ENCODE data around the gene TSPEAR.

The TSPEAR gene

GRCh38 chr21:44720170-44720569 lies 8.8 kb upstream of the TSPEAR start:
- DNase-seq (ENCODE audit: low read depth in 2 of 2) = no peak

DNA sequence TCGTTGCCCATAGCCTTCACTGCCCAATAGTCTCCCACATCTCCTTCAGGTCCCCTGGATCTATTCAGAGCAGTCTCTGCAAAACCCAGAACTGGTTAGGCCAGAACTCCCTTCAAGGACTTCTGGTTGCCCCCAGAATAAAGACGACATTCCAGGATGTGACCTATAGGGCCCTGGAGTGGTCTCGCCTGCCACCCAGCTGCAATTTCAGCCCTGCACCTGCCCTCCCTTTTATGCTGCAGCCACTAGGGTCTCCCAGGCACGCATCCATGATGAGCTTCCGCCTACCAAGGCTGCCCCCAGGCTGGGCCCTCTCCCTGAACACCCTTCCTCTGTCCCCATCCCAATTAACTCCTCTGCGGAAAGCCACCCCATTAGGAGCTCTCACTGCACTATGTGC lies 7.2 kb upstream of the TSPEAR start:
- no peak for DNase-seq (ENCODE audit: low read depth in 2 of 2)

DNA sequence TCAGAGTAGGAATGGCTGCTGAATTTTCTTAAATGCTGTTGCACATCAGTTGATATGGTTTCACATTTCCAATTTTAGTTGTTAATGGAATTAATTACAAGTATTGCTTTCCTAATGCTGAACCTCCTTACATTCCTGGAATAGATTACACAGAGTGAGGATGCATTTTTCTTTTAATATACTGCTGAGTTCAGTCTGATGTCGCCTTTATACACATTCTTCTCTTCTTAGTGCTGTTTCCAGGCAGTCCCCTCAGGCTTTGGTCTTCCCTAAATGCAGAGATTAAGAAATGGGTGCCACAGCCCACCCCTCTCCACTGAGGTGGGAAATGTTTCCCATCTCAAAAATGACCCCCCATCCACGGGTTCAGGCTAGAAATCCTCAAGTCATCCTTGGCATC lies 6.7 kb upstream of the TSPEAR start:
- no peak for DNase-seq (ENCODE audit: low read depth in 2 of 2)

GRCh38 chr21:44716984-44717383 lies 5.6 kb upstream of the TSPEAR start:
- DNase-seq (ENCODE audit: low read depth in 2 of 2) = no peak

DNA sequence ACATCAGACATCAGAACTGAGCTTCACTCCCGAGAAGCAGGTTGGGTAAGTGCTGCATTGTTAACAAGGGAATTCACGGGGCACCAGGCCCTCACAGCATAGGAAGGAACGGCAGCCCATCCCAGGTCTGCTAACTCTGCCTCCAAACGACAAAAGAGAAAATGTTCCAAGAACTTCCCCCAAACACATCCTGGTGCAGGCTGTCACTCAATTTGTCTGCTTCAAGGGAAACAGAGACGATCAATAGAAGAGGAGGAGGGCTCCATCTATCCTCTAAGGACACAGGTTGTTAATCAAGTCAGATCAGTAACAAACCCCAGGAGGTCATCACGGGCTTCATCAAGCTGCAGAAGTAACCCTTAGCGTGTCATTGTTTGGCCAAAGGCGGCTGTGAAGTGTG lies 3.5 kb upstream of the TSPEAR start:
- DNase-seq (ENCODE audit: low read depth in 2 of 2) = no peak

GRCh38 chr21:44713846-44714245 lies 2.5 kb upstream of the TSPEAR start:
- no peak for DNase-seq (ENCODE audit: low read depth in 2 of 2)

DNA sequence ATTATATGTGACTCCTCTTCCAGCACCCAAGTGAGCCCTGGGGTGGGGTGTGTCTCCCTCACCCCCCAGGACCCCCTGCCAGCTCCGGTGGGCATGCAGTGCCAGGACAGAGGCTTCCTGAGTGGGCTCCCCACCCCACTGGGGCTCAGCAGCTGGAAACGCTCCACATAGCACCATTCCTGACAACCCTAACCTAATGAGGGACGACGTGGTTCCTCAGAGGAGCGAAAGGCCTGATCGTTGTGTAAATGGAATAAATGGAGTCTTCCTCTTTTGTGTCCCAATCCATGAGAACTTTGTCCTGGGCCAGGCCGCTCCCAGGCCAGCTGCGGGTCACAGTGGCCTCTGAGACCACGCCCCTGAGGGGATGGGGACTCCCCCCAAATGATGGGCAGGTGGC lies 1.8 kb upstream of the TSPEAR start:
- DNase-seq (ENCODE audit: low read depth in 2 of 2) = no peak

GRCh38 chr21:44712203-44713028 lies 1.0 kb upstream of the TSPEAR start:
- DNase-seq (ENCODE audit: low read depth in 2 of 2) = no peak

DNA sequence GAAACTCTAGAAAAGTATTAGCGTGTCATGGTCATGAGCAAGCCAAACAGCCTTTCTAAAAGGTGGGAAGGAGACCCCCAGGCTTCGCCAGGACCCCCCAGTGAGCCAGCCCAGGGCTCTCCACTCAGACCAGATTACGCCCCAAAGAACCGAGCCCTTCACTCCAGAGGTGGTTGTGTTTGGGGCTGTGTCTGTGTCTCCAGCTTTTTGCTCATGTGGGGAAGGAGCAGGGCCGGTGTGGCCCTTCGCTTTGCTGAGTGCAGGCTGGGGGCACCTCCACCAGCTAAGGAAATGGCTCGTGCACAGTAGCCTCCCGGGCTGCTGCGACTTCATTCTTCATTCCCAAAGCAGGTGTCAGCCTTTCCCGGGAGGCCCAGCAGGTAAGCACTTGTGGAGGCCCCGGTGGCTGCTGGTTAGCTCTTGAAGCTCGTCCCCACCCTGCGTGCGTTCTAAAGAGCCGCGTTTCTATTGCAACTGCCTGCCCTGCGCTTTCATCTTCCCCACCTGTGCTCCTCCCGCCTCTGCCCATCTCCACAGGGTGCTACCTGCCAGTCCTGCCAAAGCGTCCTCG lies 531 bp downstream of the TSPEAR start:
- DNase-seq (ENCODE audit: low read depth in 2 of 2) = no peak

DNA sequence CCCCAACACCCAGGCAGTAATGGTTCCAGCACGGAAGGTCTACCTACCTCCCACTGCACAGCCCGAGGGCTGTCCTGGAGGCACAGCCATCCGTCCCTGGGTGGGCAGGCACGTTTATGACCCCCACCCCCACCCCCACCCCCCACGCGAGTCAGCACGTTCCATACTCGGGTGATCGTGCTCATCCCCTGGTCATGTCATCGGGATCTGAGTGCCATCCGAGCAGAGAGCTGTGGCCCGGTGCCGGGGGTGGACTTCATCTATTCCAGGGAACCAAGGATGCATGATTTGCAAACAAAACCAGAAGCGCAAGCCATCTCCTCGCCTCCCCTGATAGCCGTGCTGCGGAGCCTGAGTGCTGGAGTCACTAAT lies 1.1 kb downstream of the TSPEAR start:
- no peak for DNase-seq (ENCODE audit: low read depth in 2 of 2)

DNA sequence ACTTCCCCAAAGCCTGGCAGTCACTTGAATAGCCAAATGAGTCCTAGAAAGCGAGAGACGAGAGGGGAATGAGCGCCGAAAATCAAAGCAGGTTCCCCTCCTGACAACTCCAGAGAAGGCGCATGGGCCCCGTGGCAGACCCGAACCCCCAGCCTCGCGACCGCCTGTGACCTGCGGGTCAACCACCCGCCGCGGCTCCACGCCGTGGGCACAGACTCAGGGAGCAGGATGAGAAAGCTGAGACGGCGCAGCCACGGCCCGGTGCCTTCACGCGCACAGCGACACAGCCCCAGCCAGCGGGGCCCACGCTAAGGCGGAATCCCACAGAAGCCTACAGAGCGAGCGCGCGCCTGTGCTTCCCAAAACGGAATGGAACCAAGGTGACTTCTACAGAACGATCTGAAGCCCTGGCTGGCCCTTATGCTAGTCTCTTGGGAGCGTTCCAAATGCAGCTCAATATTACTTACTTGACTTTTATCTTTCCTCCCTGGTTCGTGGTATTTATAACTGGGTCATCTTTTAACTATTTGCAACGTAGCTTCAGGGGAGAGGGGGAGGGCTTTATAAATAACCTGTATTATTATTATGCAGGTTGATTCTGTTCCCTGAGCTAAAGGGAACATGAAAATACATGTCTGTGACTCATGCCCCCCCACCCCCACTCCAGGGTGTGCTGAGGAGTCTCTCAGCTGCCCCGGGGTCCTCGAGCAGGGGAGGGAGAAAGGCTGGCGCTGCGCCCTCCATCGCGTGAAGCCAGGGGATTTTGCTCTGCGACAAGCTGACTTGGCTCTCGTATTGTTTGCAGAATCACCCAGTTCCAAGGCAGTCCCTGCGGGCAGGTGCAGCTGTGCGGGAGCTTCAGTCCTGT lies 1.7 kb downstream of the TSPEAR start:
- DNase-seq (ENCODE audit: low read depth in 2 of 2) = no peak

DNA sequence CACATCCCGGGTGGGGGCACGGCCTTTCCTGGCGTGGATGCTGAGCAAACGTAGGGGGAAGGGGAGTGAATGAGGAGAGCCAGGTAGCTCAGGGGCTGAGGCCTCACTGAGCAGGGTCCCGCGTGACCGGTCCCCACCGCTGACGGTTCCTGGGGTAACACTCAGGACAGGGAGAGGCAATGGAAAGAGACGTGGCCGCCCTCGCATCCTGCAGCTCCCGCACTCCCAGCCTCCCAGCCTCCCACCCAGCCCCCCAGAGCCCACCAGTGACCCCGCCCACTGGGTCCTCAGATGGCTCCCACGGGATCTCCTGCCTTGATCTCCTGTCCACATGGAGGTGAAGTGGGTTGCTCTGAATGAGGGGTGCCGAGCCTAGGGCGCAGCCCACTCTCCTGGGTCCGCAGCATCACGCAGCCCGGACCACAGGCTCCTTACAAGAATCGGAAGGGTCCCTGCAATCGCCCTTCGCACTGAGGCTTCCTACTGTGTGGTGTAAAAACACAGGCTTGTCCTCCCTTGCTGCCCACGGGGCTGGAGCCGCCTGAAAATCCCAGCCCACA lies 2.4 kb downstream of the TSPEAR start:
- no peak for DNase-seq (ENCODE audit: low read depth in 2 of 2)

DNA sequence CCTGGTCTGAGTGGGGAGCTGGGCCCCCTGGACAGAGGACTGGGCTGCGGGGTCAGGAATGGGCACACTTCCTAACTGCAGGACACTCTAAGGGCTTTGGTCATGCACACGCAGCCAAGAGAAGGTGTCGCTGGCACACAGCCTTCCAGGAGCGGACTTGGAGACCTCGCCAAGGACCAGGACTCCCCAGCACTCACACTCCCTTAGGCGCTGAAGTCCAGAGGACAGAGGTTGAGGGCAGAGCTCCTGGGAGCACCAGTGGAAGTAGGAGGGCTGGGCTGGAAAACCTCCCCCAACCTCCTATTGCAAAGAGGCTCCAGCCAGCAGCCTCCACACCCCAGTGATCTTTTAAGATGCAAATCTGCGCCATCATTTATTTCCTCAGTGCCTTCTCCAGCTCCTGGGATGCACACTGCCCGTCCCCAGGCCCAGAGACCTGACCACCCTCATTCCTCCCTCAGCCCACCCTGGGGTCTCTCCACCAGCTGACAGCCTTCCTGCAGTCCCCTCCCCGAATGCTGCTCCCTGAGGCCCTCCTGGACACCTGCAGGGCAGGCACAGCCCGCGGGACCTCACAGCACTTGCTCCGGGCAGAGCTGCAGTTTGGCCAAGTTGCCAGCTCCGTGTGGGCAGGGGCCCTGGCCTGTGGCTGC lies 3.0 kb downstream of the TSPEAR start:
- no peak for DNase-seq (ENCODE audit: low read depth in 2 of 2)

DNA sequence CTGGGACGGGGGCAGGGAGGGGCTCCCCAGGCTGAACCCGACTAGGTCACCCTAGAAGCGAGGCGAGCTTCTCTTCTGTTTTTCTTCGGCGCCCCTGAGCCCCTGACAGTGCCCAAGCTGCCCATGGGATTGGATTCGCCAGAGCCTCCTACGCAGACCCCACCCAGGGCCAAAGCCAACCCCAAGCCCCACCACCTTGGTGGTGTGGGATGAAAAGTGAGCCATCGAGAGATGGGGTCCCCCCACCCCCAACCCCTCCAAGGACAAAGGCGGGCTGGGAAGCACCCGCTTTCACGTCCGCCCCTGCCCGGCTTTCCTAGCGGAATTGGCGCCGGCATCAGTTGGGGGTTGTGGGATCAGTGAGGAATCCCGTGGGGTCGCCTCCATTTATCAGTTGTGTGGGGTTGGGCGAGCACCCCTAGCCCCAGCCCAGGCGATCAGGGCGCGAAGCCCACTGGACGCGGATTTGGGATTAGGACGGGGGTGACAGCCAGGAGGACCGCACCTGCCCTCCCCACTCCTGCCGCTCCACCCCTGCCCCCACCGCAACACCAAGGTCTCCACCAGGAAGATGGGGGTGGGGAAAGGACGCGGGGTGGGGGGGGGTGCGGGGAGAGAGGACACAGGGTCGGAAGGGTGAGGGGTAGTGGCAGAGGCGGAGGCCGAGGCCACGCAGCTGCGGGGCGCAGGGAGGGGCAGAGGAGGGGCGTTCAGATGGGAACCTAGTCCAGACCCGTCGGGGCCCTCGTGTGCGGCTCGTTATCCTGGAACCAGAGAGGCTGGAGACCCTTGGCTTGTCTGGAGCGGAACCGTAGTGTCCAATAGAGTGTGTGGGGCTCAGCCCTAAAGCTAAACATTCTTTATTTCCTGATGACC lies 4.4 kb downstream of the TSPEAR start:
- DNase-seq (ENCODE audit: low read depth in 2 of 2) = no peak

GRCh38 chr21:44706026-44706705 lies 5.2 kb downstream of the TSPEAR start:
- no peak for DNase-seq (ENCODE audit: low read depth in 2 of 2)

DNA sequence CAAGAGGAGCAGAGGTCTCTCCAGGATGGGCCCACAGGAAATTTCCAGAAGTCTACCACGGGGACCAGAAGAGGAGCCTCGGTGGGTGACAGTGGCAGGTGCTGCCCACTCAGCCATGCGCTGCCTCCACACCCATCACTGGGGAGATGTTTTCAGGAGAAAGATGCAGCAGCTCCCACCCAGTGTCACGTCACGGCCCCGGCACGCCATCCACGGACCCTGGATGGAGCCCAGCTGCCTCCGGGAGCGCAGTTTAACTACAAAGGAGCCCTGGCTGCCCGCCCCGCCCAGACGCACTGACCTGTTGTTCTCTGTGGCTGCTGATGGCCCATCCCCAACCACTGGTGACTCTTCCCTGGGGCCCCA lies 6.8 kb downstream of the TSPEAR start:
- no peak for DNase-seq (ENCODE audit: low read depth in 2 of 2)

DNA sequence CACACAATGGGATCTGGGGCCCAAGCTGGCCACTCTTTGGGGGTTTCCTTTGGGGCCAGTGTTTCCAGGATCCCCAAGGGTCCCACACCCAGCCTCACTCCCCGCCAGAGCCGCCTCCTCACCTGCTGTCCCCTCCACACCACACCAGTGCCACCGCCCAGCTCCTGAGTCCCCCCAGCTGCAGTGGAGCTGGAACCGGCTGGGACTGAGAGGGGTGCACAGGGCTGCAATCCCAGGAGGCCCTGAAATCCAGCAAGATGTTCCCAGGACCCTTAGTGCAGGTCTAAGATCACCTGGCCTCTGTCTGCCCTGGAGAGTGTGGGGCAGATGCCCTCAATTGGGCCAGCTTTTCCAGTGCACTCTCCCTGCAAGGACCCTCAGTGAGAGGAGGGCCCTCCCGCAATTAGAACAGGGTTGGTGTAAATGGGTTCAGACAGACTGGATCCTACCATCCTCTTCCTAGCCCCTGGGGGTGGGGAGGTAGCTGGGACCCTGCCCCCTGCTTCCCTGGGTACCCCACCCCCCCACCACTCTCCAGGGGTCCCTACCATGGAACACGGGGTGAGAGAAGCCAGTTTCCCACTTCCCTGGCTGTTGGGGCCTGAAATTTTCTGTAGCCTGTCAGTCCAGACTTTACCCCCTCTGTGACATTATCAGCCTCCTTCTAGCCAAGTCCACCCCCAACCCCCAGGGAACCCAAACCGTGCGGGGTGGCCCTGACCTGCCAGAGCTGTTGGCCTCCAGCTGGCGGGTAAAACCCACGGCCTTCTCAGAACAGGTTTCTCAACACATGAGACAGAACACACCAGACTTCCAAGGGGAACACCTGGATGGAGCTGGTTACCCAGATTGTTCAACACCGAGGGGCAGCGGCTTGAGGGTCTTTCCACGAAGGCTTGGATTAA lies 7.4 kb downstream of the TSPEAR start:
- DNase-seq (ENCODE audit: low read depth in 2 of 2) = no peak

DNA sequence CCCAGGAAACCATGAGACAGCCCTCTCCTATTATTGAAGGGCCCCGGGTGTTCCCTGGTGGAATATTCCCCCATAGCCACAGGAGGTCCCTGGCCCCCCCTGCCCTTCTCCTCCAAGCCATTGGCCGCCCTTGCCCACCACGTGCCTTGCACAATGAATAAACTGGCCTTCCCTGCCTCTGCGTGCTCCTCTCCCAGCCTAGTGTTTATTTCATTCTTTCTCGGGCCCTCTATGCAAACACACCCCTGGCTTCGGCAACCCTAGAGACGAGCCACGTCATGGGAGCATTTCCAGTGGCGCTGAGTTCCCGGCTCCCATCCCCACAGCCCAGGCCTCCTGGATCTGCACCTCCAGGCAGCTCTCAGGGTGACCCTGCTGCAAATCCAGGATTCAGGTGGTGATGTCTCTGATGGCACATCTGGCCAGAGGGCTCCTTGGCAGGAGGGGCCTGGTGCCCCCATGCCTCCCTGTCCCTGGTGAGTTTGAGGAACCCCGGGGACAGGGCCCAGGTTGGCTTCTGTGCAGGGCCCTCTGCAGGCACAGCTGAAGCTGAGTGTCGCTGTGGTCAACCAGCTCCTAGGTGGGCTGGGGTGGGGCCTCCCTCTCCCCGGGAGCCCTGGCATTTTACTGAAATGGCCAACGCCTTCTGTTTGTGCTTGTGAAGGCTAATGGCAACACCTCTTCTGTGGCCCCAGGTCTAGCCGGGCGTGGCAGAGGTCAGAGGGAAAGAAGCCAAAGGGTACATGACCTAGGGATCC lies 8.2 kb downstream of the TSPEAR start:
- DNase-seq (ENCODE audit: low read depth in 2 of 2) = no peak

Data from stimulated activated CD4-positive, alpha-beta T cell treated with anti-CD3 and anti-CD28 coated beads, Interleukin-4, amount 100 ng/mL, for 48 hours (primary cell).